HCT116 (cell line): ENCODE results near the gene GPC1. TPM values are rescaled to one million over a fixed set of nuclear protein-coding genes. Genes with fewer than 3 reads are reported as not detected.

Experiments used
- ATAC-seq: fragments of 200-7000 bp; cut with Tn5 transposase; 2 replicates; pipeline ENCODE4 v1.9.1; 2020; ENCODE audit warnings: mild to moderate bottlenecking, moderate library complexity
- BruUV-seq: library from RNA; stranded (reverse); fragments of 400-500 nt; replicated peaks from 2 replicates; lab custom pipeline; 2021; lab: Mats Ljungman, UMichigan
- CTCF ChIA-PET: fragments of 300-600 bp; sonication (Branson Sonifier 250); formaldehyde crosslinking; loops from one replicate; lab custom pipeline; 2021; ENCODE audit warnings: antibody characterized with exemption; lab: Charles Lee
- POLR2A ChIA-PET: fragments of 300-600, 350-600 bp; sonication (Branson Sonifier 250); formaldehyde crosslinking; loops from one replicate; lab custom pipeline; 2021; ENCODE audit warnings: antibody characterized with exemption; lab: Charles Lee
- RAD21 ChIA-PET, 2 experiments: fragments of 300-600 bp; sonication (Branson Sonifier 250); formaldehyde crosslinking; loops; one replicate each; lab custom pipeline; 2023; ENCODE audit warnings: low total read pairs in 2 of 2; ENCODE audit not compliant: uncharacterized antibody in 2 of 2, unreplicated experiment in 2 of 2, low non-redundant PET in 1 of 2; lab: Charles Lee
- DNase-seq: peaks from one replicate; pipeline ENCODE4 v3.0.0-alpha.2; 2010; ENCODE audit warnings: low read depth, low spot score
- H2AFZ ChIP-seq: fragments of 200-600 bp; shearing (Covaris generic), sonication (generic); 2 replicates; pipeline ENCODE4 v1.6.1; 2017; ENCODE audit warnings: low read depth, mixed run types, mixed read lengths, antibody characterized with exemption, low read length; ENCODE audit not compliant: poor library complexity, severe bottlenecking
- H3K27ac ChIP-seq: 2 replicates; pipeline ENCODE4 v1.5.1; 2012; ENCODE audit warnings: low read depth, low read length
- H3K27me3 ChIP-seq: fragments of 200-600 bp; sonication (generic); 2 replicates; pipeline ENCODE4 v1.6.1; 2016; ENCODE audit warnings: mixed run types, low read length, mixed read lengths; ENCODE audit not compliant: insufficient read depth
- H3K36me3 ChIP-seq, 2 experiments: fragments of 200-500 bp in 1 of 2; fragments of 200-600 bp in 1 of 2; sonication (Bioruptor generic) in 1 of 2; sonication (generic) in 1 of 2; 2 replicates each; pipeline versions ENCODE4 v1.5.1 to v1.6.1; 2014 to 2016; ENCODE audit warnings: low read length in 2 of 2, inconsistent platforms in 1 of 2, mixed read lengths in 1 of 2, mixed run types in 1 of 2; ENCODE audit not compliant: insufficient read depth in 2 of 2, control insufficient read depth in 1 of 2
- H3K4me1 ChIP-seq, 2 experiments: fragments of 200-600 bp in 1 of 2; sonication (generic) in 1 of 2; 2 replicates each; pipeline versions ENCODE4 v1.5.1 to v1.6.1; 2012 to 2017; ENCODE audit warnings: low read length in 2 of 2, inconsistent platforms in 1 of 2, mild to moderate bottlenecking in 1 of 2, mixed read lengths in 1 of 2, mixed run types in 1 of 2, moderate library complexity in 1 of 2; ENCODE audit not compliant: insufficient read depth in 2 of 2, control insufficient read depth in 1 of 2
- H3K4me2 ChIP-seq: fragments of 200-600 bp; sonication (generic); 2 replicates; pipeline ENCODE4 v1.6.1; 2017; ENCODE audit warnings: mixed run types, low read length, mixed read lengths
- H3K4me3 ChIP-seq, 2 experiments: fragments of 200-600 bp in 1 of 2; sonication (generic) in 1 of 2; replicated peaks in 1 of 2; 2 replicates each; pipeline ENCODE4 v1.5.1; 2011 to 2016; ENCODE audit warnings: low read length in 2 of 2, control low read depth in 1 of 2, low read depth in 1 of 2, mild to moderate bottlenecking in 1 of 2, mixed read lengths in 1 of 2, mixed run types in 1 of 2
- H3K79me2 ChIP-seq: fragments of 200-600 bp; sonication (generic); 2 replicates; pipeline ENCODE4 v1.6.1; 2017; ENCODE audit warnings: mild to moderate bottlenecking, mixed run types, low read length, moderate library complexity, mixed read lengths; ENCODE audit not compliant: insufficient read depth
- H3K9ac ChIP-seq: fragments of 200-600 bp; sonication (generic); 2 replicates; pipeline ENCODE4 v1.6.1; 2016; ENCODE audit warnings: low read length, mixed read lengths
- H3K9me2 ChIP-seq: fragments of 200-600 bp; sonication (generic), shearing (Covaris generic); 2 replicates; pipeline ENCODE4 v1.6.1; 2017; ENCODE audit warnings: mixed run types, mild to moderate bottlenecking, moderate library complexity; ENCODE audit not compliant: insufficient read depth
- H3K9me3 ChIP-seq, 2 experiments: fragments of 200-500 bp in 1 of 2; fragments of 200-600 bp in 1 of 2; sonication (Bioruptor generic) in 1 of 2; sonication (generic) in 1 of 2; 2 replicates each; pipeline ENCODE4 v1.6.1; 2014 to 2017; ENCODE audit warnings: low read length in 2 of 2, mixed read lengths in 2 of 2, inconsistent platforms in 1 of 2, low read depth in 1 of 2, mild to moderate bottlenecking in 1 of 2, mixed run types in 1 of 2, moderate library complexity in 1 of 2; ENCODE audit not compliant: control insufficient read depth in 1 of 2, insufficient read depth in 1 of 2
- H4K20me1 ChIP-seq: fragments of 200-600 bp; sonication (generic), shearing (Covaris generic); 2 replicates; pipeline ENCODE4 v1.6.1; 2017; ENCODE audit warnings: mixed run types, mild to moderate bottlenecking, moderate library complexity; ENCODE audit not compliant: insufficient read depth
- ELF1 ChIP-seq: IDR thresholded peaks from 2 replicates; pipeline ENCODE4 v1.6.1; 2012; ENCODE audit warnings: low read depth, borderline replicate concordance
- EZH2phosphoT487 ChIP-seq: fragments of 200-600 bp; IDR thresholded peaks from 2 replicates; pipeline ENCODE4 v1.6.1; 2018; ENCODE audit warnings: antibody characterized with exemption, borderline replicate concordance
- FOSL1 ChIP-seq: IDR thresholded peaks from 2 replicates; pipeline ENCODE4 v1.6.1; 2012; ENCODE audit warnings: low read depth
- POLR2A ChIP-seq: IDR thresholded peaks from 2 replicates; pipeline ENCODE4 v1.7.0; 2011; ENCODE audit warnings: borderline replicate concordance; ENCODE audit not compliant: insufficient read depth, insufficient read length; ENCODE audit errors: extremely low read depth
- SP1 ChIP-seq: IDR thresholded peaks from 2 replicates; pipeline ENCODE4 v1.6.1; 2012; ENCODE audit warnings: low read depth
- TCF7L2 ChIP-seq: IDR thresholded peaks from 2 replicates; pipeline ENCODE4 v1.7.0; 2011; ENCODE audit warnings: borderline replicate concordance, inconsistent platforms; ENCODE audit not compliant: insufficient read depth, insufficient read length; ENCODE audit errors: extremely low read depth
- YY1 ChIP-seq: IDR thresholded peaks from 2 replicates; pipeline ENCODE4 v1.6.1; 2011; ENCODE audit warnings: low read length, low read depth, moderate library complexity, mild to moderate bottlenecking; ENCODE audit not compliant: insufficient replicate concordance; ENCODE audit errors: extremely low read depth
- ZFX ChIP-seq: fragments of 450-650 bp; IDR thresholded peaks from 2 replicates; pipeline ENCODE4 v1.6.1; 2017
- ZNF274 ChIP-seq: fragments of 200-500 bp; sonication (Bioruptor generic); IDR thresholded peaks from 2 replicates; pipeline ENCODE4 v1.6.1; 2014; ENCODE audit warnings: mild to moderate bottlenecking, low read depth, low read length, inconsistent platforms
- intact Hi-C: fragments of 100-400 bp; cut with micrococcal nuclease; formaldehyde crosslinking; loops from 2 replicates; pipeline ENCODE4 v1.10.0; 2022
- total RNA-seq: library from RNA; stranded (reverse); gene quantifications from one replicate; pipeline ENCODE4 v1.2.1, GENCODE V29; 2021; ENCODE audit not compliant: unreplicated experiment
- TF ChIP-seq, protein P1 (sequence below): IDR thresholded peaks from 2 replicates; pipeline ENCODE4 v1.6.1; 2012; ENCODE audit warnings: low read depth
- TF ChIP-seq, protein P2 (sequence below): IDR thresholded peaks from 2 replicates; pipeline ENCODE4 v1.6.1; 2012
- TF ChIP-seq, protein P3 (sequence below): IDR thresholded peaks from 2 replicates; pipeline ENCODE4 v1.6.1; 2012

Gene GPC1
- total RNA-seq, 1 experiment from 2014 or later, result 79.1 TPM

DNA sequence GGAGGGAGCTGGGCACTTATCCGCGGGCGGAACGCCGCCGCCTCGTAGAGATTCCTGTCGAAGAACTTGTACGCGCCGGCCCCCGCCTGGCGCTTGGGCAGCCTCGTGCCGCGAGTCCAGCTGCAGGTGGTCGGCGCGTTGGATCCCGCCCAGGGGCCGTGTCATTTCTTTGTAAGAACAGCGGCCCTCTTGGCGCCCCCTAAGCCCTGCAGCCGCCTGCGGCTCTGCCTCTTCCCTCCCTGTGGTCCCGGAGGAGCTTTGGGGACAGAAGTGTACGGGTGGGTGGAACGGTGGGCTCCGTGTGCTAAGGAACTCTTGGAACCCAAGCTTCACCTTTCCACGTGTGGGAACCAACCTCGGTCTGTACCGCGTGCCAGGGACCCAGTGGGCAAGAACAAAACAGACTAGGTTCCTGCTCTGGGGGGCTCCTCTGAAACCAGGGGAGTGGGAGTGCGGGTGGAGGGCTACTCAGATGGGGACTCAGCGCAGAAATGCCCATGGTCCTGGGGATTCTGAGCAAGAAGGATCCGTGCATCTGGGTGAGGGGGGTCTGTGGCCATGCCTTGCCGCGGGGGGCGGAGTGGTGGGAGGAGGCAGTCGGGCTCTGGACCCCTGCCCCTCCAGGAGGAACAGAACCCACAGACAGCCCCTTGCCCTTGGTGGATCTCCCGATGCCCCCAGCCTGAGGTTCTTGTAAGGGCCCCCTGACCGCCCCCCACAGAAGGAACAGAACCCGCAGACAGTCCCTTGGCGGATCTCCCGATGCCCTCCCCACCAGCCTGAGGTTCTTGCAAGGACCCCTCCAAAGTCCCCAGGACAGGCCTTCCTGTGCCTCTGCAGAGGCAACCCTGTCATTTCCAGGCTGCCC lies 1.5 kb downstream of the GPC1 start:
- TSS peak; percentile 67 for BruUV-seq
- H3K4me3 ChIP-seq, result peak overlapping the region; percentile 61 to 71
- no peak overlapping the region for H2AFZ ChIP-seq
- peaks cover 29 to 53% of the 10 kb centered on the region in 2 experiments for H3K4me1 ChIP-seq
- no peaks in the 10 kb centered on the region; a peak in 1 of 4 replicates for H3K36me3 ChIP-seq
- ATAC-seq, result no peak
- POLR2A ChIA-PET, result interaction anchor here (1.1 kb wide), 1 partner anchor 203 kb away, joined by 9 read pairs; no protein-coding TSS in a partner anchor
- DNase-seq, result no peak
- TF ChIP-seq FOSL1, result no peak
- TF ChIP-seq TCF7L2, result no peak
- peaks cover 66% of the 10 kb centered on the region for H3K79me2 ChIP-seq
- intact Hi-C loops, result loop anchor here (5.0 to 10.0 kb wide), 2 partner anchors 142 to 185 kb away; no protein-coding TSS in a partner anchor
- peaks cover 4% of the 10 kb centered on the region; the same call in 1 of the 2 replicates for H4K20me1 ChIP-seq
- CTCF ChIA-PET, result interaction anchor here (1.1 to 1.8 kb wide), 3 partner anchors 204 to 208 kb away, joined by 3 to 9 read pairs (median 5); no protein-coding TSS in a partner anchor
- peak overlapping the region; percentile 95 for H3K27ac ChIP-seq
- no peaks in the 10 kb centered on the region for H3K9me3 ChIP-seq
- RAD21 ChIA-PET, result interaction anchor here in 1 of 2 experiments (1.1 kb wide), 1 partner anchor 203 kb away, joined by 3 read pairs; no protein-coding TSS in a partner anchor
- H3K9ac ChIP-seq, result peak overlapping the region; percentile 87
- no peaks in the 10 kb centered on the region for H3K27me3 ChIP-seq
- peak overlapping the region; percentile 86 for H3K4me2 ChIP-seq
- no peaks in the 10 kb centered on the region for H3K9me2 ChIP-seq

DNA sequence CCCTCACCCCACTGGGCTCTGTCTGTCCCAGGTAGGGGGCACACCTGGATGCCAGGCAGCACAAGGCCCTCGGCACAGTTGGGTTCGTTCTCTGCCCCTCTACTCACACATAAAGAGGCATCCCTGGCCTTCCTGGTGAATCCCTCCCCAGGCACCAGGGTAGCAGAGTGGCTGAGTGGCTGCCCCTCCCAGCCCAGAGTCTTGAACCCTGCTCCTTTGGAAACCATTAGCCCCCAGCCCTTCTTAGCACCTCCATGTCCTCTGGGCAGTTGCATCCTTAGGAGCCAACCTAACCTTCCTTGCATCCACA lies 2.0 kb downstream of the GPC1 start:
- Histone ChIP-seq H3K9ac (peak overlapping the region; percentile 87; the same call in 1 of the 2 replicates), H3K27ac (peak overlapping the region; percentile 95; the same call in 1 of the 2 replicates), H3K4me3 (peak overlapping the region; percentile 61 to 71), H3K27me3 (no peaks in the 10 kb centered on the region), H3K36me3 (no peaks in the 10 kb centered on the region; a peak in 1 of 4 replicates), H3K79me2 (peaks cover 72% of the 10 kb centered on the region), H3K9me2 (no peaks in the 10 kb centered on the region), H3K4me2 (peak overlapping the region; percentile 86), H4K20me1 (peaks cover 4% of the 10 kb centered on the region; the same call in 1 of the 2 replicates), H2AFZ (no peak overlapping the region), H3K9me3 (no peaks in the 10 kb centered on the region), H3K4me1 (peaks cover 29 to 49% of the 10 kb centered on the region in 2 experiments)
- ChIA-PET POLR2A (no interaction called here), RAD21 (no interaction called here), CTCF (no interaction called here)
- no peak for TF ChIP-seq ZNF274
- TF ChIP-seq, protein P1, sequence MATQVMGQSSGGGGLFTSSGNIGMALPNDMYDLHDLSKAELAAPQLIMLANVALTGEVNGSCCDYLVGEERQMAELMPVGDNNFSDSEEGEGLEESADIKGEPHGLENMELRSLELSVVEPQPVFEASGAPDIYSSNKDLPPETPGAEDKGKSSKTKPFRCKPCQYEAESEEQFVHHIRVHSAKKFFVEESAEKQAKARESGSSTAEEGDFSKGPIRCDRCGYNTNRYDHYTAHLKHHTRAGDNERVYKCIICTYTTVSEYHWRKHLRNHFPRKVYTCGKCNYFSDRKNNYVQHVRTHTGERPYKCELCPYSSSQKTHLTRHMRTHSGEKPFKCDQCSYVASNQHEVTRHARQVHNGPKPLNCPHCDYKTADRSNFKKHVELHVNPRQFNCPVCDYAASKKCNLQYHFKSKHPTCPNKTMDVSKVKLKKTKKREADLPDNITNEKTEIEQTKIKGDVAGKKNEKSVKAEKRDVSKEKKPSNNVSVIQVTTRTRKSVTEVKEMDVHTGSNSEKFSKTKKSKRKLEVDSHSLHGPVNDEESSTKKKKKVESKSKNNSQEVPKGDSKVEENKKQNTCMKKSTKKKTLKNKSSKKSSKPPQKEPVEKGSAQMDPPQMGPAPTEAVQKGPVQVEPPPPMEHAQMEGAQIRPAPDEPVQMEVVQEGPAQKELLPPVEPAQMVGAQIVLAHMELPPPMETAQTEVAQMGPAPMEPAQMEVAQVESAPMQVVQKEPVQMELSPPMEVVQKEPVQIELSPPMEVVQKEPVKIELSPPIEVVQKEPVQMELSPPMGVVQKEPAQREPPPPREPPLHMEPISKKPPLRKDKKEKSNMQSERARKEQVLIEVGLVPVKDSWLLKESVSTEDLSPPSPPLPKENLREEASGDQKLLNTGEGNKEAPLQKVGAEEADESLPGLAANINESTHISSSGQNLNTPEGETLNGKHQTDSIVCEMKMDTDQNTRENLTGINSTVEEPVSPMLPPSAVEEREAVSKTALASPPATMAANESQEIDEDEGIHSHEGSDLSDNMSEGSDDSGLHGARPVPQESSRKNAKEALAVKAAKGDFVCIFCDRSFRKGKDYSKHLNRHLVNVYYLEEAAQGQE, result no peak
- TF ChIP-seq ELF1, result no peak
- TF ChIP-seq ZFX, result no peak
- no peak for TF ChIP-seq SP1
- no peak for TF ChIP-seq FOSL1
- no peak for TF ChIP-seq YY1
- TF ChIP-seq EZH2phosphoT487, result no peak
- TF ChIP-seq, protein P2, sequence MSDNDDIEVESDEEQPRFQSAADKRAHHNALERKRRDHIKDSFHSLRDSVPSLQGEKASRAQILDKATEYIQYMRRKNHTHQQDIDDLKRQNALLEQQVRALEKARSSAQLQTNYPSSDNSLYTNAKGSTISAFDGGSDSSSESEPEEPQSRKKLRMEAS, result no peak
- no peak for TF ChIP-seq POLR2A
- TF ChIP-seq, protein P3, sequence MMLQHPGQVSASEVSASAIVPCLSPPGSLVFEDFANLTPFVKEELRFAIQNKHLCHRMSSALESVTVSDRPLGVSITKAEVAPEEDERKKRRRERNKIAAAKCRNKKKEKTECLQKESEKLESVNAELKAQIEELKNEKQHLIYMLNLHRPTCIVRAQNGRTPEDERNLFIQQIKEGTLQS, result no peak
- DNase-seq (no peak), ATAC-seq (no peak)
- intact Hi-C loops, result loop anchor here (5.0 to 10.0 kb wide), 2 partner anchors 143 to 185 kb away; no protein-coding TSS in a partner anchor
- no TSS peak for BruUV-seq
